Measurements from ENCODE around the gene GSG1. TPM values are rescaled to one million over a fixed set of nuclear protein-coding genes. Genes with fewer than 3 reads are reported as not detected.

Gene GSG1
- total RNA-seq, 1 donor from 2014 or later, result not detected

GRCh38 chr12:13120413-13120812 lies 16.9 kb upstream of the GSG1 start:
- no peak for DNase-seq (ENCODE audit: low read depth in 2 of 2)

- DNase-seq (ENCODE audit: low read depth in 2 of 2), result no peak
These were observed 16.4 kb upstream of the GSG1 start for GRCh38 chr12:13119826-13120225.

GRCh38 chr12:13117029-13117428 lies 13.6 kb upstream of the GSG1 start:
- no peak for DNase-seq (ENCODE audit: low read depth in 2 of 2)

- DNase-seq (ENCODE audit: low read depth in 2 of 2), result peak; percentile 62 to 77
These were observed 12.8 kb upstream of the GSG1 start for GRCh38 chr12:13116259-13116658.

GRCh38 chr12:13114251-13115052 lies 11.0 kb upstream of the GSG1 start:
- no peak for DNase-seq (ENCODE audit: low read depth in 2 of 2)

- no peak for DNase-seq (ENCODE audit: low read depth in 2 of 2)
These were observed 9.5 kb upstream of the GSG1 start for GRCh38 chr12:13112968-13113367.

GRCh38 chr12:13106666-13107065 lies 3.2 kb upstream of the GSG1 start:
- DNase-seq (ENCODE audit: low read depth in 2 of 2), result no peak

- no peak for DNase-seq (ENCODE audit: low read depth in 2 of 2)
These were observed 2.3 kb upstream of the GSG1 start for GRCh38 chr12:13105781-13106180.

- DNase-seq (ENCODE audit: low read depth in 2 of 2), result no peak
These were observed 942 bp upstream of the GSG1 start for GRCh38 chr12:13104409-13104808.

- no peak for DNase-seq (ENCODE audit: low read depth in 2 of 2)
These were observed 839 bp downstream of the GSG1 start for GRCh38 chr12:13102461-13103195.

GRCh38 chr12:13101821-13102375 lies 1.6 kb downstream of the GSG1 start:
- DNase-seq (ENCODE audit: low read depth in 2 of 2), result peak in 1 of 2 donors; percentile 48

- DNase-seq (ENCODE audit: low read depth in 2 of 2), result peak; percentile 90 to 95
These were observed 2.3 kb downstream of the GSG1 start for GRCh38 chr12:13100882-13101769.

- no peak for DNase-seq (ENCODE audit: low read depth in 2 of 2)
These were observed 2.9 kb downstream of the GSG1 start for GRCh38 chr12:13100605-13100881.

GRCh38 chr12:13099844-13100604 lies 3.4 kb downstream of the GSG1 start:
- peak; percentile 60 to 87 for DNase-seq (ENCODE audit: low read depth in 2 of 2)

GRCh38 chr12:13099066-13099843 lies 4.2 kb downstream of the GSG1 start:
- DNase-seq (ENCODE audit: low read depth in 2 of 2), result peak; percentile 60 to 77

GRCh38 chr12:13097491-13098011 lies 5.9 kb downstream of the GSG1 start:
- peak; percentile 55 to 68 for DNase-seq (ENCODE audit: low read depth in 2 of 2)

GRCh38 chr12:13095266-13095995 lies 8.0 kb downstream of the GSG1 start:
- no peak for DNase-seq (ENCODE audit: low read depth in 2 of 2)

- no peak for DNase-seq (ENCODE audit: low read depth in 2 of 2)
These were observed 9.1 kb downstream of the GSG1 start for GRCh38 chr12:13094367-13094766.

GRCh38 chr12:13093848-13094220 lies 9.6 kb downstream of the GSG1 start:
- no peak for DNase-seq (ENCODE audit: low read depth in 2 of 2)
